ENCODE data around the gene KLHL2.

DNA sequence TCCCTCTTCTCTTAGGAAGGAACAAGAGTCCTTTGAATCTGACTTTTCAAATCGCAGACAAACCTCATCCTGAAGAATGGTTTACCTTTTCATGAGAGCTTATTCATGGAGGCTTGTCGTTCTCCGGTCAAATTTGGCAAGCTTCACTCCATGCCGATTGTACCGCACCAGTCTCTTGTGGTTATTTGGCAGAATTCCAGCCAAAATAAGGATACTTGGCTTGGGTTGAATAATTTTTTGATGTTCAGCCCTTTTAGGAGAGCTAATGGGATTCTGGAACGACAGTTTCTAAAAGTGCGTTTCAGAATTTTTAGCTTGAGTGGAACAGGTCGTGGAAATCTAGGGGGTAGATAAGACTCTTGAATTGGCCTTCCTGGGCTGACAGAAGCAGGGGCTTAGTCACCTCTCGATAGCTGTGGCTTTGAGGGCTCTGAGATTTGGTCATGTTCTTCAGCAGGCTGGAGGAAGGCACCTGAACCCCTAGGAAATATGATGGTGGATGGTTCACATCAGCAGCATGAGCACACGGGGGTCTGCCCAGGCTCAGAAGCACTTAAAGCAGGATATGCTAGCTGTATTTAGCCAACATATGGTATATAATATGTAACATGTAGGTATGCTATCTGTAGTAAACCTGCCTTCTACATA is 1.5 kb downstream of the KLHL2 start:
- TF ChIP-seq, protein P1, sequence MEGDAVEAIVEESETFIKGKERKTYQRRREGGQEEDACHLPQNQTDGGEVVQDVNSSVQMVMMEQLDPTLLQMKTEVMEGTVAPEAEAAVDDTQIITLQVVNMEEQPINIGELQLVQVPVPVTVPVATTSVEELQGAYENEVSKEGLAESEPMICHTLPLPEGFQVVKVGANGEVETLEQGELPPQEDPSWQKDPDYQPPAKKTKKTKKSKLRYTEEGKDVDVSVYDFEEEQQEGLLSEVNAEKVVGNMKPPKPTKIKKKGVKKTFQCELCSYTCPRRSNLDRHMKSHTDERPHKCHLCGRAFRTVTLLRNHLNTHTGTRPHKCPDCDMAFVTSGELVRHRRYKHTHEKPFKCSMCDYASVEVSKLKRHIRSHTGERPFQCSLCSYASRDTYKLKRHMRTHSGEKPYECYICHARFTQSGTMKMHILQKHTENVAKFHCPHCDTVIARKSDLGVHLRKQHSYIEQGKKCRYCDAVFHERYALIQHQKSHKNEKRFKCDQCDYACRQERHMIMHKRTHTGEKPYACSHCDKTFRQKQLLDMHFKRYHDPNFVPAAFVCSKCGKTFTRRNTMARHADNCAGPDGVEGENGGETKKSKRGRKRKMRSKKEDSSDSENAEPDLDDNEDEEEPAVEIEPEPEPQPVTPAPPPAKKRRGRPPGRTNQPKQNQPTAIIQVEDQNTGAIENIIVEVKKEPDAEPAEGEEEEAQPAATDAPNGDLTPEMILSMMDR (conservative IDR thresholded peaks at IDR 0.05; ENCODE audit: low read depth, low read length), result no peak
- TF ChIP-seq EZH2 (IDR thresholded peaks at IDR 0.05; ENCODE audit: borderline replicate concordance, low read depth, low read length, poor library complexity, severe bottlenecking), result no peak
